Spleen (tissue), 7 donors: ENCODE data around the gene CYP2A7.

Experiments
- POLR2A ChIP-seq, 3 donors: fragments of 450-650 bp; IDR thresholded peaks; one replicate each; pipeline ENCODE4 v1.5.1; 2017; ENCODE audit warnings: antibody characterized with exemption in 3 of 3, mild to moderate bottlenecking in 1 of 3
- POLR2AphosphoS5 ChIP-seq, 3 donors: sonication (generic); formaldehyde crosslinking; IDR thresholded peaks; one replicate each; pipeline ENCODE4 v1.5.1; 2017; ENCODE audit warnings: antibody characterized with exemption in 3 of 3
- TF ChIP-seq, protein P1 (sequence below), 11 experiments: fragments of 200-600 bp in 7 of 11; fragments of 450-650 bp in 4 of 11; sonication (generic) in 4 of 11; IDR thresholded peaks in 8 of 11; conservative IDR thresholded peaks in 3 of 11; 1 replicate in 7 of 11; 2 replicates in 4 of 11; pipeline versions ENCODE4 v1.4.0 to v1.8.0; 2016 to 2021; ENCODE audit warnings: antibody characterized with exemption in 11 of 11, inconsistent platforms in 4 of 11, mild to moderate bottlenecking in 1 of 11
- donor health status: DM: no; HTN: no; CAD: no; lungs with moderate emphysema.
- donor health status: DM: no; HTN: no; CAD: no.
- donor health status: DM: no; HTN: no; CAD: no.

DNA sequence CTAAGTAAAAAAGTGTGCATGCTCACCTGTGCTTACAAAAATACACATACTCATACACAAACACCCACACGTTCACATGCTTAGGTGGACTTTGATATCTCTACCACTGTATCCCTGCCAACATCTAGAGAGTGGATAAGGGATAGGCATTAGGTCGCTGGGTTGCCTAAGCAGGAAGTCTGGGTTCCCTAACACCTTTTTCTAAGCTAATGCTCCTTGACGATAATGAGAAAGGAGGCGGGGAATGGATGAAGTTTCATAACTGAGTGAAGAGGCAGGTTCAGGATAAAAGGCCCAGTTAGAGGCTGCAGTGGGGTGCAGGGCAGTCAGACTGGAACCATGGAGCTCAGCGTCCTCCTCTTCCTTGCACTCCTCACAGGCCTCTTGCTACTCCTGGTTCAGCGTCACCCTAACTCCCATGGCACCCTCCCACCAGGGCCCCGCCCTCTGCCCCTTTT lies 41.9 kb upstream of the CYP2A7 start:
- no peak for TF ChIP-seq POLR2A (IDR thresholded peaks at IDR 0.05)
- TF ChIP-seq, protein P1, sequence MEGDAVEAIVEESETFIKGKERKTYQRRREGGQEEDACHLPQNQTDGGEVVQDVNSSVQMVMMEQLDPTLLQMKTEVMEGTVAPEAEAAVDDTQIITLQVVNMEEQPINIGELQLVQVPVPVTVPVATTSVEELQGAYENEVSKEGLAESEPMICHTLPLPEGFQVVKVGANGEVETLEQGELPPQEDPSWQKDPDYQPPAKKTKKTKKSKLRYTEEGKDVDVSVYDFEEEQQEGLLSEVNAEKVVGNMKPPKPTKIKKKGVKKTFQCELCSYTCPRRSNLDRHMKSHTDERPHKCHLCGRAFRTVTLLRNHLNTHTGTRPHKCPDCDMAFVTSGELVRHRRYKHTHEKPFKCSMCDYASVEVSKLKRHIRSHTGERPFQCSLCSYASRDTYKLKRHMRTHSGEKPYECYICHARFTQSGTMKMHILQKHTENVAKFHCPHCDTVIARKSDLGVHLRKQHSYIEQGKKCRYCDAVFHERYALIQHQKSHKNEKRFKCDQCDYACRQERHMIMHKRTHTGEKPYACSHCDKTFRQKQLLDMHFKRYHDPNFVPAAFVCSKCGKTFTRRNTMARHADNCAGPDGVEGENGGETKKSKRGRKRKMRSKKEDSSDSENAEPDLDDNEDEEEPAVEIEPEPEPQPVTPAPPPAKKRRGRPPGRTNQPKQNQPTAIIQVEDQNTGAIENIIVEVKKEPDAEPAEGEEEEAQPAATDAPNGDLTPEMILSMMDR (IDR thresholded peaks at IDR 0.05 in 8 of 11, conservative IDR thresholded peaks at IDR 0.05 in 3 of 11): no peak
- no peak for TF ChIP-seq POLR2AphosphoS5 (IDR thresholded peaks at IDR 0.05)
